ENCODE data around the gene CDKN2D.
"Not testable (repeated sequence)": the region's sequence is repeated elsewhere in the genome, so short reads cannot be mapped to it uniquely, and the experiment has no call there.

The CDKN2D gene

DNA sequence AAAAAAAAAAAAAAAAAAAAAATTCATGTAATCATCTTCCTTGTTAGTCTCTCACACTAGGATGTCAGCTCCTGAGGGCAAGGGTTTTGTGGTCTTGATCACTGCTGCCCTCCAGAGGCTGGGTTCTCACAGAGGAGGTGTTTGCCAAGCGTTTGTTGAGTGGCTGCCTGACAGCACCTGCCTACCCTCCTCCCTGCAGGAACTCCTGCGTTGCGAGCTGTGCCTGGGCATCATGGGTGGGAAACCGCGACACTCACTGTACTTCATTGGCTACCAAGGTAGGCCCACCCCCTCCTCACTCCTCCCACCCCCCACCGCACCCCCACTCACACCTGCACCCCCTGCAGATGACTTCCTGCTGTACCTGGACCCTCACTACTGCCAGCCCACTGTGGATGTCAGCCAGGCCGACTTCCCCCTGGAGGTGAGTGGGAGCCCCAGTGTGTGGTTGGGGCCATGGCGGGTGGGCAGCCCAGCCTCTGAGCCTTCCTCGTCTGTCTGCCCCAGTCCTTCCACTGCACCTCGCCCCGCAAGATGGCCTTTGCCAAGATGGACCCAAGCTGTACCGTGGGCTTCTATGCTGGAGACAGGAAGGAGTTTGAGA is 17.0 kb downstream of the CDKN2D start:
- DNase-seq (ENCODE audit: low spot score) = peak; percentile 59

DNA sequence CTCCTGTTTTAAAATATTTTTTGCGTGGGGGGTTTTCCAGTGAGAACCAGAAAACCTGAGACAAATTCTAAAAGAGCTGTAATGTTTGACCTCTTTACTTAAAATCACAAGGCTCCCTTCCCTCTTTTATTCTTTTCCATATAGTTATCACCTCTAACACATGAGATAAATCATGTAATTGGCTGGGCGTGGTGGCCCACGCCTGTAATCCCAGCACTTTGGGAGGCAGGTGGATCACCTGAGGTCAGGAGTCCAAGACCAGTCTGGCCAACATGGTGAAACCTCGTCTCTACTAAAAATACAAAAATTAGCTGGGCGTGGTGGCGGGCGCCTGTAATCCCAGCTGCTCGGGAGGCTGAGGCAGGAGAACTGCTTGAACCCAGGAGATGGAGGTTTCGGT is 17.8 kb downstream of the CDKN2D start:
- not testable (repeated sequence) for DNase-seq (ENCODE audit: low spot score)

- DNase-seq (ENCODE audit: low spot score) = no peak
Observed at GRCh38 chr19:10550336-10550735, 18.4 kb downstream of the CDKN2D start.

GRCh38 chr19:10549733-10550132 is 19.0 kb downstream of the CDKN2D start:
- DNase-seq (ENCODE audit: low spot score) = no peak

DNA sequence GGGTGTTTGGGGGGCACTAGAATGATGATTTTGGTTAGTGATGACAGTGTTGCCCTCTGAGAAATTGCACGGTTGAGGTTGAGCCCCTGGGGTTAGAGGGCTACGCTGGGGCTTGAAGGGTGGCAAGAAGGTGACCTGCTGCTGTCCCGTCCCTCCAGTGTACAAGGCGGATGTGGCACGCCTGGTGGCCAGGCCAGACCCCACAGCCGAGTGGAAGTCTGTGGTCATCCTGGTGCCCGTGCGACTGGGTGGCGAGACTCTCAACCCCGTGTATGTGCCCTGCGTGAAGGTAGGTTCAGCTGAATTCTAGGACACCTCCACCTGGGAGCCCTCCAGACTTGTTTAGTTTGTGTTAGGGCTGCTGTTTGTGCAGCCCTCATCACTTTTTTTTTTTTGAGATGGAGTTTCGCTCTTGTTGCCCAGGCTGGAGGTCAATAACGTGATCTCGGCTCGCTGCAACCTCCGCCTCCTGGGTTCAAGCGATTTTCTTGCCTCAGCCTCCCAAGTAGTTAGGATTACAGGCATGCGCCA is 20.0 kb downstream of the CDKN2D start:
- DNase-seq (ENCODE audit: low spot score) = no peak

DNA sequence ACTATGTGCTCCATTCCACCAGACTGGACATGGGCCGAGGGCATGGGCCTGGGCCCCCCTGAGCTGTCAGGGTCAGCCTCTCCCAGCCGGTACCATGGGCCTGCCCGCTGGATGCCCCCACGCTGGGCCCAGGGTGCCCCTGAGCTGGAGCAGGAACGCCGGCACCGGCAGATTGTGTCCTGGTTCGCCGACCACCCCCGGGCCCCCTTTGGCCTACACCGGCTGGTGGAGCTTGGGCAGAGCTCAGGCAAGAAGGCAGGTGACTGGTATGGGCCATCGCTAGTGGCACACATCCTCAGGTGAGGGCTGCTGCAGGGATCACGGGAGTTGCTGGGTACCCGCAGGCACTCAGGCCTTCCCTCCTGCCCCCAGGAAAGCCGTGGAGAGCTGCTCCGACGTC is 22.0 kb downstream of the CDKN2D start:
- DNase-seq (ENCODE audit: low spot score) = no peak

DNA sequence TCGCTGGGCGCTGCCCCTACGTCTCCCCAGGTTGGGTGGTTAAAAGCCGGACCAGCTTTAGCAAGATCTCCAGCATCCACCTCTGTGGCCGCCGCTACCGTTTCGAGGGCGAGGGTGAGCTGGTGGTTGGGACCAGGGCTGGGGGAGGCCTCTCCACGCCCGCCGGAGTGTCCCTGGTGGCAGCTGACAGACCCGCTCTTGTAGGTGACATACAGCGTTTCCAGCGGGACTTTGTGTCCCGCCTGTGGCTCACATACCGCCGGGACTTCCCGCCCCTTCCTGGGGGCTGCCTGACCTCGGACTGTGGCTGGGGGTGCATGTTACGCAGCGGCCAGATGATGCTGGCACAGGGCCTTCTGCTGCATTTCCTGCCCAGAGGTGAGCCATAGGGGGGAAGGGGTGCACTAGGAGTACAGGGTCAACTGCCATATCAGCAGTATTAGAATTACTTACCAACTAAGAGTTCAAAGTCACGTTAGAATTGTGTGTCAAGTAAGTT is 24.0 kb downstream of the CDKN2D start:
- peak; percentile 23 for DNase-seq (ENCODE audit: low spot score)

DNA sequence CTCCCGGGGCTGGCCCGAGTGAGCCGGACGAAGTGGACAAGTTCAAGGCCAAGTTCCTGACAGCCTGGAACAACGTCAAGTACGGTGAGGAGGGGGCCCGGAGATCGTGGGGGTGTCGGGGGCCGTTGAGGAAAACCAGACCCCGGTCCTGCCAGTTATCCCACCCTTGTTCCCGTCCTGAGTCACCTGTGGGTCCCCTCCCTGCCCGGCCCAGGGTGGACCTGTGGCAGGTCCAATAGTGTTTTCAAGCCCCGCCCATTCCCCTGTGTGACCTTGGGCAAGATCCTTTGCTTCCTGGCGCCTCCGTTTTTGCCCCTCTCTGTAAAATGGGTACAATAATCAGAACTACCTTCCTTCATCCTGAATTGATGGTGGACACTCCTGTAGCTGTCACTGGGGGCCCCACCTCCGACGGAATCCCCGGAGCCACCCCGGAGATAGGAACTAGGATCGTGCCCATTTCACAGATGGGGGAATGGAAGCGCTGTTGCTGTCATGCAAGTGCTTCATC is 24.5 kb downstream of the CDKN2D start:
- peak; percentile 75 for DNase-seq (ENCODE audit: low spot score)

DNA sequence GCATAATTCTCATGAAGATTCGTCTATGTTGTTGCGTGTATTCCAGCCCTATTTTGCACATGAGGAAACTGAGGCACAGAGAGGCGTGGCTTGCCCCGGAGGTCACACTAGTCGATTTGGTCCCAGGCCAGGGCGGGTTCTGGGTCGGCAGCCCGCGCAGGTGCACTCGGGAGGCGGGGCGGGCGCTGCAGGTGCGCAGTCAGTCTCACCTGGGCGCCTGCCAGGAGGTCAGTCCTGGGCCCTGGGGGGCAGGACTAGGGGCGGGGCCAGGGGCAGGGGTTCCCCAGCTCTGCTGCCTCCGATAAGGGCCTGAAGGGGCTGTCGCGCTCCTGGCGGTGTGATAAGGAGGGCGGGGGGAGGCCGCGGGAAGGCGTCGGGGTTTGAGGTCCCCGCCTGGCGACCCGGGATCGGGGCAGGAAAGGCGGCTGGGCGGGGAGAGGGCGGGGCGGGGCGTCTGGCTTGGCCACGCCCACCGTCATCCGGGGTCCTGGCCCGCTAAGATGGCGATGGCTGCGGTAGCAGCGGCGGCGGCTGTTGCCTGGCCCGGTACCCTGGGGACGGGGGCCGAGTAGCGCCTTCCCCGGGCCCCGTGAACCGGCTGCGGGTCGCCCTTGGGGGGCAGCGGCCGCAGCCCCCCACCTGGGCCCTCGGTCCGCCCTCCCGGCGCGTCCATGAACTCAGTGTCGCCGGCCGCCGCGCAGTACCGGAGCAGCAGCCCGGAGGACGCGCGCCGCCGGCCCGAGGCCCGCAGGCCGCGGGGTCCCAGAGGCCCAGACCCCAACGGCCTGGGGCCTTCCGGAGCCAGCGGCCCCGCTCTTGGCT is 25.1 kb downstream of the CDKN2D start, which contains the start of gene ATG4D:
Gene ATG4D (plus strand): TSS at position 485 of the 822 bp plus-strand sequence. CDS start 187 bp downstream, at position 672.
- peak; percentile 98 for DNase-seq (ENCODE audit: low spot score)

- DNase-seq (ENCODE audit: low spot score) = no peak
Observed at GRCh38 chr19:10543059-10543419, 25.7 kb downstream of the CDKN2D start.

- not testable (repeated sequence) for DNase-seq (ENCODE audit: low spot score)
Observed at GRCh38 chr19:10539016-10539415, 29.8 kb downstream of the CDKN2D start.

GRCh38 chr19:10538204-10538983 is 30.4 kb downstream of the CDKN2D start:
- DNase-seq (ENCODE audit: low spot score) = no peak

DNA sequence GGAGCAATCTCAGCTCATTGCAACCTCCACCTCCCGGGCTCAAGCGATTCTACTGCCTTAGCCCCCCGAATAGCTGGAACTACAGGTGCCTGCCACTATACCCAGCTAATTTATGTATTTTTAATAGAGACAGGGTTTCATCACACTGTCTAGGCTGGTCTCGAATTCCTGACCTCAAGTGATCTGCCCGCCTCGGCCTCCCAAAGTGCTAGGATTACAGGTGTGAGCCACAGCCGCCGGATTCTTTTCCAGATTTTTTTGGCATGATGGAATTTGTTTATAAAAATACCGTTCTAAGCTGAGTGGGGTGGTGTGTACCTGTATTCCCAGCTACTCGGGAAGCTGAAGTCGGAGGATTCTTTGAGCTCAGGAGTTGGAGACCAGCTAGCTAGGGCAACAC is 31.1 kb downstream of the CDKN2D start:
- no peak for DNase-seq (ENCODE audit: low spot score)

DNA sequence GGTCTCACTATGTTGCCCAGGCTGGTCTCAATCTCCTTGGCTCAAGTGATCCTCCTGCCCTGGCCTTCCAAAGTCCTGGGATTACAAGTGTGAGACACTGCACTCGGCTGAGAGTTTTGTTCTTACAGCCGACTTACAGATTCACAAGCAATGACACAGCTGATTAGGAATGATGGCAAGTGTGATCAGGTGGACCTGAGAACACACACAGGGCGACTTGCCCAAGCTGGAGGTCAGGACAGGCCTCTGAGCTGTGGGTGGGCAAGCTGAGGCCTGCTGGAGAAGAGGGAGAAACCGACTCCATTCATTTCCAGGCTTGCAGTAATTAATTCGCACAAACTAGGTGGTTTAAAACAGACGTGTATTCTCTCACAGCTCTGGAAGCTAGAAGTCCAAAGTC is 33.2 kb downstream of the CDKN2D start:
- DNase-seq (ENCODE audit: low spot score) = no peak

DNA sequence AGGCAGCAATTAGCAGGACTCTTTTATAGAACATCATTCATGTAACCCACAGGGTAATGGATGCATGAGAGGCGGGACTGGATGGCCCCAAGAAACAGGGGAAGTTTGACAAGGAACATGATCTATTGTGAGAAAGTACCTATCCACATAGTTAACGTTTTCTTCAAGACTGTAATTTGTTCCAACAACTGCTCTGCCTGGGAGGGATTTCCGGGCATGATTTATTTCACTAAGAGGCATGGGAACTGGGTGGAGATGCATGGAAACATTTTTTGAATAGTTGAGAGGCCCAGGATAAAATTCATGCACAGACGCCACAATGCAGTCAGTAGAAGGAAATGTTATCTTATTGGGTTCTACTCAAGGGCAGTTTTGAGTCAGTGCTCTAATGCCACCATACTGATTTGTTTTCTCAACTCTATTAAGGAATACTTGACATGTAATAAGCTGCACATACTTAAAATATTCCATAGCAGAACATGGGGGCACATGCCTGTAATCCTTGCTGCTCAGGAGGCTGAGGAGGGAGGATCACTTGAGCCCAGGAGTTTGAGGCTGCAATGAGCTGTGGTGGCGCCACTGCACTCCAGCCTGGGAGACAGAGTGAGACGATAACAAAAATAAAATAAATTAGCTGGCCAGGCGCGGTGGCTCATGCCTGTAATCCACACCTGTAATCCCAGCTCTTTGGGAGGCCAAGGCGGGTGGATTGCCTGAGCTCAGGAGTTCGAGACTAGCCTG is 35.0 kb downstream of the CDKN2D start:
- DNase-seq (ENCODE audit: low spot score) = no peak

DNA sequence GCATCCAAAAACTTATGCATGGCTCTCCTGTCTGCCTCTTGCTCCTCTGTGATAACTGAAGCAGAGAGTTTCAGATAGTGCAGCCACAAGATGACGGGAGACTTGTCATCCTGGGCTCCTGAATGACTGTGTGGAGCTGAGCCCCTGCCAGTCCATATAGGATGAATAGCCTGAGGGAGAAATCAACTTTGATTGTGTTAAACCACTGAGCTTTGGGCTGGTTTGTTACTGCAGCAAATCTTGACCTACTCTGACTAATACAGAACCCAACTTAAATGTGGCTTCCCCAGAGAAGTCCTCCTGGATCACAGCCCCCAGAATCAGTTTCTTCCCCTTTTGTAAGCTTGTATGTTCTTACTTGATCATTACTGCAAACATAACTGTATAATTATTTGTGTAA is 36.3 kb downstream of the CDKN2D start:
- no peak for DNase-seq (ENCODE audit: low spot score)

GRCh38 chr19:10526887-10527286 is 41.9 kb downstream of the CDKN2D start:
- DNase-seq (ENCODE audit: low spot score) = not testable (repeated sequence)

- no peak for DNase-seq (ENCODE audit: low spot score)
Observed at GRCh38 chr19:10525636-10526035, 43.1 kb downstream of the CDKN2D start.

DNA sequence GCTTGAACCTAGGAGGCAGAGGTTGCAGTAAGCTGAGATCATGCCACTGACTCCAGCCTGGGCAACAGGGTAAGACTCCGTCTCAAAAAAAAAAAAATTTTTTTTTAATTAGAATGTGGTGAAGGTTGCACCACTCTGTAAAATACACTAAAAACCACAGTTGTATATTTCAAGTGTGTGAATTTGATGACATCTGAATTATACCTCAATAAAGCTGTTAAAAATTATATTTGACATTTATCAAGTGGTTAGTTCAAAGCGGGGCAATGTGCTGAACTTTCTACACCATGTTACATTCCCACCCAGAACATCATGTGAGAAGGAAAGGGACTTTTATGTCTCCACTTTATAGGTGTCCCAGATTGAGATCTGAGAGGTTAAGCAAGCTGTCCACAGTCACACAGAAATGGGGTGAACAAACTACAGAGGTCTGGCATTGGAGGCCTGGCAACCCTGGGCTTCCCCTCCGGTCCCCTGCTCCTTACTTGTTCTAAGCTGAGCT is 45.6 kb downstream of the CDKN2D start:
- no peak for DNase-seq (ENCODE audit: low spot score)

- DNase-seq (ENCODE audit: low spot score) = no peak
Observed at GRCh38 chr19:10521461-10522171, 47.2 kb downstream of the CDKN2D start.

Measured in hematopoietic multipotent progenitor cell treated with erythropoietin and hydrocortisone succinate and interleukin-3 and kit ligand, for 17 days (in vitro differentiated cells).